ENCODE measurements around the gene CFAP46. TPM values are rescaled to one million over a fixed set of nuclear protein-coding genes. Genes with fewer than 3 reads are reported as not detected.

Gene CFAP46
- polyA plus RNA-seq, 1 of the 3 experiments (the other 2 are of a cell fraction): 3.9 TPM

DNA sequence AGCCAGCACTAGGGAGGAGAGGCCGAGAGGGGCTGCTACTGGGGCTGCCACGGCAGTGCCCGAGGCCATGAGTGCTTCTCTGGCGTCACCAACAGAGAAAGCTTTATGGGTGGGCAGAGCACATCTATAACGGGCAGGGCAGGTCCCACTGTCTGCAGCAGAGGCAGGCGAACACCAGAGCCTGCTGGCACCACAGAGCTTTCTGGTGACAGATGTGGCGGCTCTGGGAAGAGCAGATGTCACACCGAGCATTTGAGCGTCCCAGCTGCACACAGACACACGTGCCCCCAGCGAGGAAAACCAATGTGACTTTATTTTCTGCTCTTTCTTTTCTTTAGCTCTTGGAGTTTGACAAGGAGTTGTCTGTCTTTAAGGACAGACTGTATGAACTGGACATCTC is 176.9 kb downstream of the CFAP46 start (continued):
- no peak for TF ChIP-seq SIN3A (IDR thresholded peaks at IDR 0.05; ENCODE audit: borderline replicate concordance, low read depth, low read length)
- TF ChIP-seq FOXJ3 (CRISPR knock-in tag; IDR thresholded peaks at IDR 0.05): no peak
- TF ChIP-seq RXRA (IDR thresholded peaks at IDR 0.05; ENCODE audit: borderline replicate concordance, low read depth): no peak
- no peak for TF ChIP-seq PBX3 (IDR thresholded peaks at IDR 0.05)
- TF ChIP-seq SMC3 (IDR thresholded peaks at IDR 0.05; ENCODE audit: low read depth, low read length): no peak
- TF ChIP-seq MXI1 (IDR thresholded peaks at IDR 0.05; ENCODE audit: low read depth, low read length): no peak

DNA sequence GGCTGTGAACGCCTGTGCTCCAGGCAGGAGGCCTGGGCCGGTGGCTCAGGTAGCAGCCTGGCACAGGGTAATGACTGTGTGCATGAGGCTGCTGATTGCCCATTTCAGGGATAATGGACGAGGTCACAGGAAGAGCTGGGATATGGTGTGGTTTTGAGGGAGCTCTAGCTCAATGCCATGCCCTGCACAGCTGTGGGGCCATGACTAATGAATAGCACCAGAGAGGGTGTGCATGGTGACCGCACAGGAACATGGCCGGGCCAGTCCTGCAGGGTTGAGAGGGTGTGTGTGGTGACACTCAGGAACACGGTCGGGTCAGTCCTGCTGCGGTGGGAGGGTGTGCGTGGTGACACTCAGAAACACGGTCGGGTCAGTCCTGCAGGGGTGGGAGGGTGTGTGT is 178.3 kb downstream of the CFAP46 start:
- DNase-seq: no peak
- Histone ChIP-seq H3K36me3 (replicated peaks in 1 of 2; ENCODE audit: control insufficient read depth in 1 of 2, insufficient read depth in 2 of 2, low read length in 1 of 2) (no peaks in the 10 kb centered on the region), H3K4me1 (ENCODE audit: control insufficient read depth in 1 of 2, insufficient read depth in 2 of 2, low read depth in 1 of 2, low read length in 1 of 2) (no peaks in the 10 kb centered on the region; a peak in 1 of 4 replicates), H3K79me2 (ENCODE audit: insufficient read depth) (no peaks in the 10 kb centered on the region), H3K9me3 (no peaks in the 10 kb centered on the region), H4K20me1 (ENCODE audit: insufficient read depth) (no peaks in the 10 kb centered on the region), H3F3A (replicated peaks; ENCODE audit: insufficient read depth) (no peaks in the 10 kb centered on the region), H3K27ac (ENCODE audit: low read depth in 2 of 2, low read length in 1 of 2) (no peak overlapping the region), H3K27me3 (ENCODE audit: insufficient read depth) (no peaks in the 10 kb centered on the region), H3K9me2 (no peaks in the 10 kb centered on the region), H3K4me2 (no peak overlapping the region), H2AFZ (ENCODE audit: low read depth) (no peak overlapping the region), H3K4me3 (ENCODE audit: low read depth in 2 of 2, low read length in 1 of 2) (no peak overlapping the region), H3K9ac (no peak overlapping the region)
- ChIA-PET POLR2A (no interaction called here), CTCF (no interaction called here)
- WGBS (ENCODE audit: low lambda C conversion rate): 89% methylated on average over 9 of the region's 11 CpGs
- TF ChIP-seq YY1 (IDR thresholded peaks at IDR 0.05; ENCODE audit: low read depth): no peak
- TF ChIP-seq, protein P1, sequence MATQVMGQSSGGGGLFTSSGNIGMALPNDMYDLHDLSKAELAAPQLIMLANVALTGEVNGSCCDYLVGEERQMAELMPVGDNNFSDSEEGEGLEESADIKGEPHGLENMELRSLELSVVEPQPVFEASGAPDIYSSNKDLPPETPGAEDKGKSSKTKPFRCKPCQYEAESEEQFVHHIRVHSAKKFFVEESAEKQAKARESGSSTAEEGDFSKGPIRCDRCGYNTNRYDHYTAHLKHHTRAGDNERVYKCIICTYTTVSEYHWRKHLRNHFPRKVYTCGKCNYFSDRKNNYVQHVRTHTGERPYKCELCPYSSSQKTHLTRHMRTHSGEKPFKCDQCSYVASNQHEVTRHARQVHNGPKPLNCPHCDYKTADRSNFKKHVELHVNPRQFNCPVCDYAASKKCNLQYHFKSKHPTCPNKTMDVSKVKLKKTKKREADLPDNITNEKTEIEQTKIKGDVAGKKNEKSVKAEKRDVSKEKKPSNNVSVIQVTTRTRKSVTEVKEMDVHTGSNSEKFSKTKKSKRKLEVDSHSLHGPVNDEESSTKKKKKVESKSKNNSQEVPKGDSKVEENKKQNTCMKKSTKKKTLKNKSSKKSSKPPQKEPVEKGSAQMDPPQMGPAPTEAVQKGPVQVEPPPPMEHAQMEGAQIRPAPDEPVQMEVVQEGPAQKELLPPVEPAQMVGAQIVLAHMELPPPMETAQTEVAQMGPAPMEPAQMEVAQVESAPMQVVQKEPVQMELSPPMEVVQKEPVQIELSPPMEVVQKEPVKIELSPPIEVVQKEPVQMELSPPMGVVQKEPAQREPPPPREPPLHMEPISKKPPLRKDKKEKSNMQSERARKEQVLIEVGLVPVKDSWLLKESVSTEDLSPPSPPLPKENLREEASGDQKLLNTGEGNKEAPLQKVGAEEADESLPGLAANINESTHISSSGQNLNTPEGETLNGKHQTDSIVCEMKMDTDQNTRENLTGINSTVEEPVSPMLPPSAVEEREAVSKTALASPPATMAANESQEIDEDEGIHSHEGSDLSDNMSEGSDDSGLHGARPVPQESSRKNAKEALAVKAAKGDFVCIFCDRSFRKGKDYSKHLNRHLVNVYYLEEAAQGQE (IDR thresholded peaks at IDR 0.05; ENCODE audit: low read depth, low read length): no peak
- no peak for TF ChIP-seq NFIC (IDR thresholded peaks at IDR 0.05; ENCODE audit: borderline replicate concordance)
- TF ChIP-seq MAX (IDR thresholded peaks at IDR 0.05; ENCODE audit: low read depth): no peak
- no peak for TF ChIP-seq IRF3 (IDR thresholded peaks at IDR 0.05; ENCODE audit: low read depth, low read length)
- no peak for TF ChIP-seq FOXJ3 (CRISPR knock-in tag; IDR thresholded peaks at IDR 0.05)
- TF ChIP-seq EZH2phosphoT487 (IDR thresholded peaks at IDR 0.05; ENCODE audit: borderline replicate concordance, low read depth): no peak
- TF ChIP-seq CTCF (IDR thresholded peaks at IDR 0.05): no peak
- no peak for TF ChIP-seq FOXM1 (IDR thresholded peaks at IDR 0.05; ENCODE audit: low read depth)
- TF ChIP-seq ELF1 (IDR thresholded peaks at IDR 0.05): no peak
- TF ChIP-seq NRF1 (IDR thresholded peaks at IDR 0.05; ENCODE audit: low read depth, low read length): no peak
- TF ChIP-seq RXRA (IDR thresholded peaks at IDR 0.05; ENCODE audit: borderline replicate concordance, low read depth): no peak
- no peak for TF ChIP-seq TEAD4 (IDR thresholded peaks at IDR 0.05; ENCODE audit: borderline replicate concordance, insufficient read depth)
- TF ChIP-seq, protein P2, sequence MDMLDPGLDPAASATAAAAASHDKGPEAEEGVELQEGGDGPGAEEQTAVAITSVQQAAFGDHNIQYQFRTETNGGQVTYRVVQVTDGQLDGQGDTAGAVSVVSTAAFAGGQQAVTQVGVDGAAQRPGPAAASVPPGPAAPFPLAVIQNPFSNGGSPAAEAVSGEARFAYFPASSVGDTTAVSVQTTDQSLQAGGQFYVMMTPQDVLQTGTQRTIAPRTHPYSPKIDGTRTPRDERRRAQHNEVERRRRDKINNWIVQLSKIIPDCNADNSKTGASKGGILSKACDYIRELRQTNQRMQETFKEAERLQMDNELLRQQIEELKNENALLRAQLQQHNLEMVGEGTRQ (IDR thresholded peaks at IDR 0.05; ENCODE audit: borderline replicate concordance, low read depth, low read length): no peak
- no peak for TF ChIP-seq FOSL2 (IDR thresholded peaks at IDR 0.05; ENCODE audit: borderline replicate concordance, low read depth)
- TF ChIP-seq, protein P3, sequence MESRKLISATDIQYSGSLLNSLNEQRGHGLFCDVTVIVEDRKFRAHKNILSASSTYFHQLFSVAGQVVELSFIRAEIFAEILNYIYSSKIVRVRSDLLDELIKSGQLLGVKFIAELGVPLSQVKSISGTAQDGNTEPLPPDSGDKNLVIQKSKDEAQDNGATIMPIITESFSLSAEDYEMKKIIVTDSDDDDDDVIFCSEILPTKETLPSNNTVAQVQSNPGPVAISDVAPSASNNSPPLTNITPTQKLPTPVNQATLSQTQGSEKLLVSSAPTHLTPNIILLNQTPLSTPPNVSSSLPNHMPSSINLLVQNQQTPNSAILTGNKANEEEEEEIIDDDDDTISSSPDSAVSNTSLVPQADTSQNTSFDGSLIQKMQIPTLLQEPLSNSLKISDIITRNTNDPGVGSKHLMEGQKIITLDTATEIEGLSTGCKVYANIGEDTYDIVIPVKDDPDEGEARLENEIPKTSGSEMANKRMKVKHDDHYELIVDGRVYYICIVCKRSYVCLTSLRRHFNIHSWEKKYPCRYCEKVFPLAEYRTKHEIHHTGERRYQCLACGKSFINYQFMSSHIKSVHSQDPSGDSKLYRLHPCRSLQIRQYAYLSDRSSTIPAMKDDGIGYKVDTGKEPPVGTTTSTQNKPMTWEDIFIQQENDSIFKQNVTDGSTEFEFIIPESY (IDR thresholded peaks at IDR 0.05; ENCODE audit: borderline replicate concordance, low read depth): no peak
